GM19324 (cell line): ENCODE data around the gene NSUN3.

Source experiments
- ATAC-seq: cut with Tn5 transposase; IDR thresholded peaks from one replicate; pipeline ENCODE4 v1.9.1; 2021; ENCODE audit warnings: mild to moderate bottlenecking, moderate library complexity; ENCODE audit not compliant: unreplicated experiment, low FRiP score

The NSUN3 gene

GRCh38 chr3:94176988-94177745, 114.3 kb downstream of the NSUN3 start:
- no peak for ATAC-seq
